Body of pancreas (tissue), 4 donors: Measurements from ENCODE around the gene QRICH1. TPM values are rescaled to one million over a fixed set of nuclear protein-coding genes. Genes with fewer than 3 reads are reported as not detected.

Experiments used
- ATAC-seq: fragments of 150-250 bp; one replicate; pipeline ENCODE4 v1.9.1; 2016
- DNase-seq, 4 donors: peaks; one replicate each; pipeline ENCODE4 v3.0.0-alpha.2; 2019
- H3K27ac ChIP-seq, 4 donors: fragments of 200-600 bp; sonication (generic); 1 replicate in 3 of 4; 2 replicates in 1 of 4; pipeline versions ENCODE4 v1.5.1 to v1.6.1; 2016 to 2019; ENCODE audit warnings: mild to moderate bottlenecking in 1 of 4, mixed read lengths in 1 of 4, moderate library complexity in 1 of 4
- H3K27me3 ChIP-seq, 2 donors: fragments of 200-600 bp; sonication (generic); one replicate each; pipeline ENCODE4 v1.6.0; 2016; ENCODE audit warnings: mild to moderate bottlenecking in 1 of 2
- H3K36me3 ChIP-seq, 2 donors: fragments of 200-600 bp; sonication (generic); replicated peaks in 1 of 2; 2 replicates each; pipeline ENCODE4 v1.5.1; 2016; ENCODE audit warnings: low read depth in 2 of 2; ENCODE audit not compliant: insufficient read depth in 1 of 2
- H3K4me1 ChIP-seq: fragments of 200-600 bp; sonication (generic); one replicate; pipeline ENCODE4 v1.6.0; 2016
- H3K4me3 ChIP-seq, 2 donors: fragments of 200-600 bp; sonication (generic); 1 replicate in 1 of 2; 2 replicates in 1 of 2; pipeline ENCODE4 v1.5.1; 2016 to 2019
- H3K9me3 ChIP-seq, 3 donors: fragments of 200-600 bp; sonication (generic); 1 replicate in 2 of 3; 2 replicates in 1 of 3; pipeline ENCODE4 v1.5.1; 2016
- POLR2A ChIP-seq, 3 donors: fragments of 450-650 bp; IDR thresholded peaks; one replicate each; pipeline ENCODE4 v1.6.1; 2016; ENCODE audit warnings: antibody characterized with exemption in 3 of 3, mild to moderate bottlenecking in 2 of 3
- WGBS, 2 donors: methylation state at CpG; one replicate each; pipeline ENCODE4 v1.1.5; 2017; 5-methylcytosine and 5-hydroxymethylcytosine counted together
- intact Hi-C: fragments of 100-400 bp; cut with DNase I; formaldehyde crosslinking; loops from one replicate; pipeline ENCODE4 v1.15.1; 2023
- total RNA-seq, 2 donors: library from RNA; depleted of rRNA; stranded (reverse); fragments of >200 nt; gene quantifications; one replicate each; pipeline ENCODE4 v1.1.0, GENCODE V29; 2016
- TF ChIP-seq, protein P1 (sequence below), 7 experiments: fragments of 450-650 bp in 4 of 7; fragments of 200-600 bp in 3 of 7; sonication (generic) in 3 of 7; IDR thresholded peaks; one replicate each; pipeline ENCODE4 v1.5.1; 2016 to 2019; ENCODE audit warnings: antibody characterized with exemption in 7 of 7

QRICH1 gene
- total RNA-seq, 2 donors from 2014 or later, result 63.6 to 67.9 TPM

GRCh38 chr3:49007068-49007770 lies 86.7 kb downstream of the QRICH1 start, which contains the start of gene WDR6:
WDR6 (plus strand) TSS chr3:49007391; CDS start chr3:49007432, 41 bp downstream.
- ATAC-seq (peak; percentile 95), DNase-seq (peak; percentile 98 to 99 (median 99))
- peak within 1 kb of the TSS; percentile 62 to 65 for H3K4me3 ChIP-seq
- H3K27me3 ChIP-seq, result no peaks in the 10 kb centered on the region
- H3K9me3 ChIP-seq, result no peaks in the 10 kb centered on the region
- intact Hi-C loops, result no loop called here
- H3K36me3 ChIP-seq, result no peaks in the 10 kb centered on the region
- peaks cover 32% of the 10 kb centered on the region for H3K4me1 ChIP-seq
- TF ChIP-seq POLR2A (IDR thresholded peaks at IDR 0.05), result peak; percentile 62 to 86 (median 85)
- TF ChIP-seq, protein P1, sequence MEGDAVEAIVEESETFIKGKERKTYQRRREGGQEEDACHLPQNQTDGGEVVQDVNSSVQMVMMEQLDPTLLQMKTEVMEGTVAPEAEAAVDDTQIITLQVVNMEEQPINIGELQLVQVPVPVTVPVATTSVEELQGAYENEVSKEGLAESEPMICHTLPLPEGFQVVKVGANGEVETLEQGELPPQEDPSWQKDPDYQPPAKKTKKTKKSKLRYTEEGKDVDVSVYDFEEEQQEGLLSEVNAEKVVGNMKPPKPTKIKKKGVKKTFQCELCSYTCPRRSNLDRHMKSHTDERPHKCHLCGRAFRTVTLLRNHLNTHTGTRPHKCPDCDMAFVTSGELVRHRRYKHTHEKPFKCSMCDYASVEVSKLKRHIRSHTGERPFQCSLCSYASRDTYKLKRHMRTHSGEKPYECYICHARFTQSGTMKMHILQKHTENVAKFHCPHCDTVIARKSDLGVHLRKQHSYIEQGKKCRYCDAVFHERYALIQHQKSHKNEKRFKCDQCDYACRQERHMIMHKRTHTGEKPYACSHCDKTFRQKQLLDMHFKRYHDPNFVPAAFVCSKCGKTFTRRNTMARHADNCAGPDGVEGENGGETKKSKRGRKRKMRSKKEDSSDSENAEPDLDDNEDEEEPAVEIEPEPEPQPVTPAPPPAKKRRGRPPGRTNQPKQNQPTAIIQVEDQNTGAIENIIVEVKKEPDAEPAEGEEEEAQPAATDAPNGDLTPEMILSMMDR (IDR thresholded peaks at IDR 0.05), result peak in 6 of 7 experiments; percentile 16 to 66 (median 50)
- 0% methylated on average over 25 to 56 of the region's 65 CpGs for WGBS, 2 donors
- H3K27ac ChIP-seq, result peak within 1 kb of the TSS; percentile 74 to 95 (median 92)

DNA sequence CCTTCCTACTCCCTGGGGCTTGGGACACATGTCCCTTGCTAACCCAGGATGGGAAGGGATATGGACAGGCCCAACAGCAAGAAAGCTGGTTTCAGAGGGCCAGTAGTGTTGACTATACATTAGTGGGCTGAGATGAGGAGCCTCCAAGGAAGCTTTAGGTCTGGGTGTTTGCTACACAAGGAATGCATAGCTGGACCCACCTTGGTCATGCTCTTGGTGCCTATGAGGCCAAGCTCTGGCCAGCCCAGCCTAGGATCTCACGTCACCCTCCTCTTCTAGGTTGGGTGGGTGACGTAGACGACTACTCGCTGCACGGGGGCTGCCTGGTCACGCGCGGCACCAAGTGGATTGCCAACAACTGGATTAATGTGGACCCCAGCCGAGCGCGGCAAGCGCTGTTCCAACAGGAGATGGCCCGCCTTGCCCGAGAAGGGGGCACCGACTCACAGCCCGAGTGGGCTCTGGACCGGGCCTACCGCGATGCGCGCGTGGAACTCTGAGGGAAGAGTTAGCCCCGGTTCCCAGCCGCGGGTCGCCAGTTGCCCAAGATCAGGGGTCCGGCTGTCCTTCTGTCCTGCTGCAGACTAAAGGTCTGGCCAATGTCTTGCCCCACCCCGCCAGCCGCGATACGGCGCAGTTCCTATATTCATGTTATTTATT lies 87.3 kb downstream of the QRICH1 start:
- Histone ChIP-seq H3K36me3 (no peaks in the 10 kb centered on the region), H3K27me3 (no peaks in the 10 kb centered on the region), H3K4me1 (peaks cover 26% of the 10 kb centered on the region), H3K27ac (peak overlapping the region; percentile 74 to 95 (median 92)), H3K4me3 (peak overlapping the region; percentile 31 to 35), H3K9me3 (no peaks in the 10 kb centered on the region)
- ATAC-seq, result peak; percentile 9
- TF ChIP-seq, protein P1 (IDR thresholded peaks at IDR 0.05), result no peak
- no peak for TF ChIP-seq POLR2A (IDR thresholded peaks at IDR 0.05)
- intact Hi-C loops, result no loop called here
- WGBS, 2 donors, result 2% methylated on average over 23 to 32 of the region's 32 CpGs
- DNase-seq, result peak; percentile 50 to 57 (median 53)

DNA sequence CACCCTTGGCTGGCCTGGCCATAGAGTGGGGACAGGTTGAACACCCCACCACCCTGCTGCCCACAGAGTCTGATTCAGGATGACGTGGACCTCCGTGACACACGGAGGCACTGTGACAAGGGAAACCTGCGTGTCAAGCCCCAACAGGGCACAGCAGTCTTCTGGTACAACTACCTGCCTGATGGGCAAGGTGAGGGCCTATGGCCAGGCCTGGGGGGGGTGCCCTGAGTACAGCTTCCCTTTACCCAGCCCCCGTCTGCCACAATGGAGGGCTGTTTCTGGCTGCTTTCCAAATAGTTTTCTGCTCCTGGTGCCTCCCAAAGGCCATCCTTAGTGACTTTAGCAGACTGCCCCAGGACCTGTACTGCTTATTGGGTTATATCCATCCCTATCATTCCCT lies 87.9 kb downstream of the QRICH1 start:
- H3K9me3 ChIP-seq, result no peaks in the 10 kb centered on the region
- H3K4me3 ChIP-seq, result no peak overlapping the region
- intact Hi-C loops, result no loop called here
- DNase-seq (peak in 1 of 4 donors; percentile 19), ATAC-seq (no peak)
- WGBS, 2 donors, result 90 to 100% methylated on average over 4 to 5 of the region's 5 CpGs
- no peaks in the 10 kb centered on the region for H3K27me3 ChIP-seq
- peak overlapping the region in 3 of 4 donors; percentile 91 to 95 (median 93) for H3K27ac ChIP-seq
- TF ChIP-seq, protein P1 (IDR thresholded peaks at IDR 0.05), result no peak
- TF ChIP-seq POLR2A (IDR thresholded peaks at IDR 0.05), result no peak
- no peaks in the 10 kb centered on the region for H3K36me3 ChIP-seq
- H3K4me1 ChIP-seq, result peaks cover 21% of the 10 kb centered on the region

GRCh38 chr3:49005303-49005680 lies 88.6 kb downstream of the QRICH1 start:
- Histone ChIP-seq H3K27ac (no peak overlapping the region), H3K4me3 (no peak overlapping the region), H3K36me3 (no peaks in the 10 kb centered on the region), H3K4me1 (peaks cover 21% of the 10 kb centered on the region), H3K9me3 (no peaks in the 10 kb centered on the region), H3K27me3 (no peaks in the 10 kb centered on the region)
- TF ChIP-seq, protein P1 (IDR thresholded peaks at IDR 0.05), result no peak
- no peak for TF ChIP-seq POLR2A (IDR thresholded peaks at IDR 0.05)
- WGBS, 2 donors, result 94 to 96% methylated on average over 3 of the region's 3 CpGs
- ATAC-seq (no peak), DNase-seq (no peak)
- intact Hi-C loops, result no loop called here
